Thoracic aorta (tissue), 2 donors: ENCODE measurements around the gene RASGRP2. TPM values are rescaled to one million over a fixed set of nuclear protein-coding genes. Genes with fewer than 3 reads are reported as not detected.
"Not testable (repeated sequence)": the region's sequence is repeated elsewhere in the genome, so short reads cannot be mapped to it uniquely, and the experiment has no call there.

Experiments used
- ATAC-seq: fragments of 150-250 bp; one replicate; pipeline ENCODE4 v1.8.0; 2017; ENCODE audit warnings: low read depth; ENCODE audit not compliant: insufficient number of reproducible peaks, low FRiP score
- DNase-seq: peaks from one replicate; pipeline ENCODE4 v3.0.0-alpha.2; 2020; ENCODE audit warnings: low spot score
- H3K27ac ChIP-seq, 2 donors: fragments of 200-600 bp; sonication (generic); 1 replicate in 1 of 2; 2 replicates in 1 of 2; pipeline ENCODE4 v1.5.1; 2016; ENCODE audit warnings: mild to moderate bottlenecking in 2 of 2, moderate library complexity in 2 of 2
- H3K27me3 ChIP-seq: fragments of 200-600 bp; sonication (generic); replicated peaks from 2 replicates; pipeline ENCODE4 v1.6.0; 2016; ENCODE audit warnings: mild to moderate bottlenecking; ENCODE audit not compliant: insufficient read depth
- H3K36me3 ChIP-seq: fragments of 200-600 bp; sonication (generic); one replicate; pipeline ENCODE4 v1.5.1; 2016
- H3K4me1 ChIP-seq, 2 donors: fragments of 200-600 bp; sonication (generic); 1 replicate in 1 of 2; 2 replicates in 1 of 2; pipeline versions ENCODE4 v1.5.1 to v1.6.0; 2016; ENCODE audit warnings: low read depth in 2 of 2, mild to moderate bottlenecking in 1 of 2; ENCODE audit not compliant: control insufficient read depth in 1 of 2
- H3K4me3 ChIP-seq: fragments of 200-600 bp; sonication (generic); 2 replicates; pipeline ENCODE4 v1.5.1; 2016; ENCODE audit warnings: mild to moderate bottlenecking
- H3K9me3 ChIP-seq: fragments of 200-600 bp; sonication (generic); 2 replicates; pipeline ENCODE4 v1.5.1; 2016
- CTCF ChIP-seq: fragments of 200-600 bp; sonication (generic); IDR thresholded peaks from one replicate; pipeline ENCODE4 v1.5.1; 2019; ENCODE audit warnings: antibody characterized with exemption
- total RNA-seq, 2 donors: library from RNA; depleted of rRNA; stranded (reverse); fragments of >200 nt; gene quantifications; one replicate each; pipeline versions ENCODE4 v1.1.0 to v1.2.3, GENCODE V29; 2016

The RASGRP2 gene
- total RNA-seq, 2 donors from 2014 or later = 78.4 to 89.1 TPM

- Histone ChIP-seq H3K4me3 (no peak overlapping the region), H3K36me3 (no peaks in the 10 kb centered on the region), H3K27me3 (no peaks in the 10 kb centered on the region), H3K4me1 (no peaks in the 10 kb centered on the region), H3K27ac (no peak overlapping the region), H3K9me3 (no peaks in the 10 kb centered on the region)
- no peak for DNase-seq
- no peak for ATAC-seq
- TF ChIP-seq CTCF = no peak
Observed at GRCh38 chr11:64703048-64703447, 40.9 kb downstream of the RASGRP2 start.

GRCh38 chr11:64701956-64702355, 42.0 kb downstream of the RASGRP2 start:
- not testable (repeated sequence) for H3K27ac ChIP-seq, H3K27me3 ChIP-seq, H3K36me3 ChIP-seq, H3K4me3 ChIP-seq, H3K9me3 ChIP-seq, H3K4me1 ChIP-seq, ATAC-seq, DNase-seq

- no peak overlapping the region for H3K4me3 ChIP-seq
- no peaks in the 10 kb centered on the region for H3K4me1 ChIP-seq
- ATAC-seq = no peak
- no peaks in the 10 kb centered on the region for H3K36me3 ChIP-seq
- no peak for DNase-seq
- no peak for TF ChIP-seq CTCF
- H3K27me3 ChIP-seq = no peaks in the 10 kb centered on the region
- no peaks in the 10 kb centered on the region for H3K9me3 ChIP-seq
- no peak overlapping the region for H3K27ac ChIP-seq
Observed at GRCh38 chr11:64698427-64698826, 45.5 kb downstream of the RASGRP2 start.

- DNase-seq = no peak
- TF ChIP-seq CTCF = no peak
Observed at GRCh38 chr11:64697663-64698375, 46.1 kb downstream of the RASGRP2 start.

GRCh38 chr11:64696045-64696444, 47.9 kb downstream of the RASGRP2 start:
- Histone ChIP-seq H3K4me3 (no peak overlapping the region), H3K4me1 (no peaks in the 10 kb centered on the region), H3K27me3 (no peaks in the 10 kb centered on the region), H3K27ac (no peak overlapping the region), H3K36me3 (no peaks in the 10 kb centered on the region), H3K9me3 (no peaks in the 10 kb centered on the region)
- DNase-seq = no peak
- no peak for TF ChIP-seq CTCF
- no peak for ATAC-seq

More at GRCh38 chr11:64697663-64698375, 46.1 kb downstream of the RASGRP2 start:
- no peaks in the 10 kb centered on the region for H3K9me3 ChIP-seq
- H3K36me3 ChIP-seq = no peaks in the 10 kb centered on the region
- no peak overlapping the region for H3K27ac ChIP-seq
- no peaks in the 10 kb centered on the region for H3K27me3 ChIP-seq
- H3K4me1 ChIP-seq = no peaks in the 10 kb centered on the region
- H3K4me3 ChIP-seq = no peak overlapping the region
- no peak for ATAC-seq

GRCh38 chr11:64695548-64695947, 48.4 kb downstream of the RASGRP2 start:
- no peak for ATAC-seq
- Histone ChIP-seq H3K9me3 (no peaks in the 10 kb centered on the region), H3K4me3 (no peak overlapping the region), H3K27ac (no peak overlapping the region), H3K36me3 (no peaks in the 10 kb centered on the region), H3K27me3 (no peaks in the 10 kb centered on the region), H3K4me1 (no peaks in the 10 kb centered on the region)
- DNase-seq = no peak
- TF ChIP-seq CTCF = no peak
